HFF-Myc (cell line): Measurements from ENCODE around the gene RNU1-2.
A peak's percentile ranks its signal among the peaks of the same experiment; 100 is the strongest.
"Not testable (repeated sequence)": the region's sequence is repeated elsewhere in the genome, so short reads cannot be mapped to it uniquely, and the experiment has no call there.

Source experiments
- DNase-seq: peaks from one replicate; pipeline ENCODE4 v3.0.0-alpha.2; 2011; ENCODE audit warnings: low read depth; ENCODE audit errors: extremely low read depth
- H3K4me3 ChIP-seq: replicated peaks from 2 replicates; pipeline ENCODE4 v1.5.1; 2011; ENCODE audit warnings: low read depth, mild to moderate bottlenecking, control low read depth, low read length
- TF ChIP-seq, protein P1 (sequence below): IDR thresholded peaks from 2 replicates; pipeline ENCODE4 v1.5.1; 2012; ENCODE audit warnings: mild to moderate bottlenecking, low read depth, low read length, control low read depth; ENCODE audit errors: missing control alignments

The RNU1-2 gene

GRCh38 chr1:16906873-16907272 lies 11.1 kb downstream of the RNU1-2 start:
- no peak for DNase-seq
- TF ChIP-seq, protein P1, sequence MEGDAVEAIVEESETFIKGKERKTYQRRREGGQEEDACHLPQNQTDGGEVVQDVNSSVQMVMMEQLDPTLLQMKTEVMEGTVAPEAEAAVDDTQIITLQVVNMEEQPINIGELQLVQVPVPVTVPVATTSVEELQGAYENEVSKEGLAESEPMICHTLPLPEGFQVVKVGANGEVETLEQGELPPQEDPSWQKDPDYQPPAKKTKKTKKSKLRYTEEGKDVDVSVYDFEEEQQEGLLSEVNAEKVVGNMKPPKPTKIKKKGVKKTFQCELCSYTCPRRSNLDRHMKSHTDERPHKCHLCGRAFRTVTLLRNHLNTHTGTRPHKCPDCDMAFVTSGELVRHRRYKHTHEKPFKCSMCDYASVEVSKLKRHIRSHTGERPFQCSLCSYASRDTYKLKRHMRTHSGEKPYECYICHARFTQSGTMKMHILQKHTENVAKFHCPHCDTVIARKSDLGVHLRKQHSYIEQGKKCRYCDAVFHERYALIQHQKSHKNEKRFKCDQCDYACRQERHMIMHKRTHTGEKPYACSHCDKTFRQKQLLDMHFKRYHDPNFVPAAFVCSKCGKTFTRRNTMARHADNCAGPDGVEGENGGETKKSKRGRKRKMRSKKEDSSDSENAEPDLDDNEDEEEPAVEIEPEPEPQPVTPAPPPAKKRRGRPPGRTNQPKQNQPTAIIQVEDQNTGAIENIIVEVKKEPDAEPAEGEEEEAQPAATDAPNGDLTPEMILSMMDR: no peak
- H3K4me3 ChIP-seq: no peak overlapping the region

DNA sequence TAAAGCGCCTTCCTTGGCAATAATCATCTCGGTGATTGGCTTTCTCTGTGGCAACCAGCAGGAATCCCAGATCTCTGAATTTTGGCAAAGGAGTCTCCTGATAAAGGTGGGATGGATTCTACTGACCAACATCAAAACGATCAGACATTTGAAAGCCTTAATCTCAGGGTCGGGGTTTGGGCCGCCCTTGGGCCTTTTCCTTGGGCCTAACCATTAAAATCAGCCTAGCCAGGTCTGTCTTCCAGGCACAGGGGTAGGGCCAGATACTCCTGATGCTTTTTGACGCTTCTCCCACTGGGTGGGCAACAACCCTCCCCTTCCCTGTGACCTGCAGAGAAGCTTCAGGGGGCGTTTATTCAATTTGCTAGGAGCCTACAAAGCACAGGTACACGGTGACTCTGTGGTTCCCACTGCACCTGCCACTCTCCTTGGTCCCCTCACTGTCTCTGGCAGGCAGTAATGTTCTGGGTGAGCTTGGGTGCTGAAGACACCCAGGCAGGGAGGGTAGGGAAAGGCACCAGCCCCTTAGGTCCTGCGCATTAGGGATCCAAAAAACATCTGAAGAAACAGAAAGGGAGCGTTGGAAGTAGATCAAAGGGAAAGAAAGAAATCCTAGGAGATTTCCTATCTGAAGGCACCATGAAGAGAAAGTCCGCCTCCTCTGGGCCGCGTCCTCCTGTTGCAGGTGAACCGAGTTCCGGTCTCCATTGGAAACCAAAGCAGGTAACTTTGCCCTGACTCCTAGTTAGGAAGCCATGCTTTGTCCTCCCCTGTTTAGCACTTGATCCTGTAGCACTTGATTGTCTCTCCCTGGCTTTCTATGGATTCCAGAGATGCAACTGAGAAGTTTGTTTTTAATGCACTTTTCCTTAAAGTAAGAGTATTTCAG lies 12.3 kb downstream of the RNU1-2 start:
- TF ChIP-seq, protein P1: no peak
- no peak overlapping the region for H3K4me3 ChIP-seq
- DNase-seq: no peak

- not testable (repeated sequence) for DNase-seq, H3K4me3 ChIP-seq
These were observed 16.3 kb downstream of the RNU1-2 start for GRCh38 chr1:16911851-16912721.

DNA sequence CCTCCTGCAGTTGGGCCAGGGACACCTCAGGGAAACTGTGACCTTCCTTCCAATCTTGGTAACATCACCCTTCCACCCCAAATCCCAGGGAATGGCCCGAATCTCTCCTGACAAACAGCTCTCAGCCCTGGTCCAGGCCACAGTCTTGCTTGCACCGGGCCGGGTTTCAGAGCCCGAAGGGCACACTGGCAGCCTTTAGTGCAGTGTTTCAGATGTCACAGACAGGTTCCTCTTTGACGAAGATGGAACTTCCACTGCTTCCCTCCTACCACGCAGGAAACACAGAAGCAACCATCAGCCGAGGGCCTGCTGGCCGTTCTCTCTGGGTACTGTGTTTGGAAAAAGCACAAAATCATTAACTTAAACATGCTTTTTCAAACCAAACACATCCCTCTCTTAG lies 17.0 kb downstream of the RNU1-2 start:
- H3K4me3 ChIP-seq, DNase-seq: not testable (repeated sequence)

DNA sequence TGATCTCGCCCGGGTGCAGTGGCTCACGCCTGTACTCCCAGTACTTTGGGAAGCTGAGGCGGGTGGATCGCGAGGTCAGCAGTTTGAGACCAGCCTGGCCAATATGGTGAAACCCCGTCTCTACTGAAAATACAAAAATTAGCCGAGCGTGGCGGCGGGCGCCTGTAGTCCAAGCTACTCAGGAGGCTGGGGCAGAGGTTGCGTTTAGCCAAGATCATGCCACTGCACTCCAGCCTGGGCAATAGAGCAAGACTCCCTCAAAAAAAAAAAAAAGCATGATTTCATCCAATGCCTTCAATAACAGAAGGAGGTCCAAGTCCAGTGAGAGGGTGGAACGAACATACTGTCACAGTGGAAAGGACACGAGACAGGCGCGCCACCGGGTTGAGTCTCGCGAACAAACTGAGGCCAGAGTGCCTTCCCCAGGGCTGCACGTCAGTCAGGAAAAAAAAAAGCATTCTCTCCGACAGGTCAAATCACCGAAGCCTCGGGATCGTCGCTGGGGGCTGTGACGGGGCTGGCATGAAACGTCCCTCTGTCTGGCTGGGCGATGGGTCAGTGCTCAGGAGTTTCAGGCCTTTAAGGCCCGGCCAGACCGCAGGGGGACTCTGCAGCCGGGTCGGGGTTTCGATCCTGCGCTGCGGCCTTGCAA lies 17.5 kb downstream of the RNU1-2 start:
- no peak for DNase-seq
- TF ChIP-seq, protein P1: no peak
- peak overlapping the region; percentile 48 for H3K4me3 ChIP-seq

GRCh38 chr1:16913833-16914662 lies 18.3 kb downstream of the RNU1-2 start:
- peak overlapping the region; percentile 63 for H3K4me3 ChIP-seq
- DNase-seq: peak; percentile 84
- TF ChIP-seq, protein P1: peak; percentile 3

DNA sequence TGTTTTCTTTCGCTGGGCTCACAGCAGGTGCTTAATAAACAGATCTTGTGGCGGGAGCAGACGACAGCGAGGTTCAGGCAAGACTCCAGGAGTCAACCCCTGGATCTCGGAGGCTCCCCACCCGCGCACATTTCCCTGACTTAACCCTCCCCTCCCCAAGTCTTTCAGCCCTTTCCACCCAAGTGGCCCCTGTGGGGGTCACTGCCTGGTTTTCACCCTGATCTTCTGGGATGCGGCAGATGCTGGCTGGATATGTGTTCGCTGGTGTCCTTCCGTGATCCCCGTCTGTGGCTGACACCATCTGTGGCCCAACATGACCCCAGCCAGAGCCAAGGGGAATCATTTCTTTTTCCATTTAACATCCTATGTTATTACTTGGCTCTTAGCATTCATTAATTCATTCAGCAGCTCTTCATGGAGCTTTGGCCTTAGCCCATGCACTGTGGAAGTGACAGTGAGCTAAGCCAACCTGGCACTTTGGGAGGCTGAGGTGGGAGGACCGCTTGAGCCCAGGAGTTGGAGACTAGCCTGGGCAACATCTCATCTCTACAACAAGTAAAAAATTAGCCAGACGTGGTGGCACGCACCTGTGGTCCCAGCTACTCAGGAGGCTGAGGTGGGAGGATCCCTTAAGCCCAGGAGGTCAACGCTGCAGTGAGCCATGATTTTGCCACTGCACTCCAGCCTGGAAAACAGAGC lies 19.3 kb downstream of the RNU1-2 start:
- H3K4me3 ChIP-seq: peak overlapping the region; percentile 63

More for the DNA sequence above, 19.3 kb downstream of the RNU1-2 start:
- not testable (repeated sequence) for DNase-seq
